Gastrocnemius medialis (tissue), 4 donors: ENCODE results near the gene ZNF670.

ENCODE experiments used
- CTCF ChIP-seq, 5 experiments: fragments of 450-650 bp in 3 of 5; fragments of 200-600 bp in 2 of 5; sonication (generic) in 2 of 5; IDR thresholded peaks in 4 of 5; conservative IDR thresholded peaks in 1 of 5; 1 replicate in 4 of 5; 2 replicates in 1 of 5; pipeline ENCODE4 v1.5.1; 2016 to 2019; ENCODE audit warnings: antibody characterized with exemption in 5 of 5, mild to moderate bottlenecking in 3 of 5, moderate library complexity in 3 of 5
- POLR2A ChIP-seq, 2 donors: fragments of 450-650 bp; IDR thresholded peaks; one replicate each; pipeline ENCODE4 v1.6.1; 2017; ENCODE audit warnings: antibody characterized with exemption in 2 of 2, mild to moderate bottlenecking in 2 of 2, moderate library complexity in 2 of 2

- TF ChIP-seq CTCF (IDR thresholded peaks at IDR 0.05 in 4 of 5, conservative IDR thresholded peaks at IDR 0.05 in 1 of 5) (no peak), POLR2A (IDR thresholded peaks at IDR 0.05) (no peak)
These were observed 8.0 kb downstream of the ZNF670 start for GRCh38 chr1:247070645-247071044.
